ENCODE results near the gene TMEM134.
"Not testable (repeated sequence)": the region's sequence is repeated elsewhere in the genome, so short reads cannot be mapped to it uniquely, and the experiment has no call there.

The TMEM134 gene

GRCh38 chr11:67438158-67438902 lies 30.7 kb downstream of the TMEM134 start:
- DNase-seq (ENCODE audit: low spot score) = no peak

GRCh38 chr11:67437809-67438157 lies 31.3 kb downstream of the TMEM134 start:
- DNase-seq (ENCODE audit: low spot score) = no peak

GRCh38 chr11:67437082-67437808 lies 31.8 kb downstream of the TMEM134 start, which contains the start of gene PTPRCAP:
Gene PTPRCAP, minus strand, starts transcription at chr11:67437682. Its CDS starts 63 bp downstream, at chr11:67437619.
- DNase-seq (ENCODE audit: low spot score) = no peak

- no peak for DNase-seq (ENCODE audit: low spot score)
Measured at GRCh38 chr11:67436459-67437081, 32.5 kb downstream of the TMEM134 start.

GRCh38 chr11:67435727-67436458 lies 33.2 kb downstream of the TMEM134 start:
- no peak for DNase-seq (ENCODE audit: low spot score)

GRCh38 chr11:67435031-67435726 lies 33.9 kb downstream of the TMEM134 start:
- DNase-seq (ENCODE audit: low spot score) = no peak

- DNase-seq (ENCODE audit: low spot score) = no peak
Measured at GRCh38 chr11:67434395-67434881, 34.6 kb downstream of the TMEM134 start.

GRCh38 chr11:67433536-67434394 lies 35.3 kb downstream of the TMEM134 start:
- no peak for DNase-seq (ENCODE audit: low spot score)

GRCh38 chr11:67432655-67433349 lies 36.2 kb downstream of the TMEM134 start:
- no peak for DNase-seq (ENCODE audit: low spot score)

- DNase-seq (ENCODE audit: low spot score) = no peak
Measured at GRCh38 chr11:67431346-67432249, 37.5 kb downstream of the TMEM134 start.

GRCh38 chr11:67429722-67430121 lies 39.3 kb downstream of the TMEM134 start:
- no peak for DNase-seq (ENCODE audit: low spot score)

GRCh38 chr11:67429038-67429668 lies 39.9 kb downstream of the TMEM134 start:
- DNase-seq (ENCODE audit: low spot score) = no peak

GRCh38 chr11:67428052-67429001 lies 40.7 kb downstream of the TMEM134 start, which contains the start of gene RPS6KB2:
Gene RPS6KB2, plus strand, starts transcription at chr11:67428494. Its CDS starts 52 bp downstream, at chr11:67428546.
- peak; percentile 100 for DNase-seq (ENCODE audit: low spot score)

- DNase-seq (ENCODE audit: low spot score) = not testable (repeated sequence)
Measured at GRCh38 chr11:67427364-67427859, 41.6 kb downstream of the TMEM134 start.

- DNase-seq (ENCODE audit: low spot score) = no peak
Measured at GRCh38 chr11:67423891-67424613, 45.0 kb downstream of the TMEM134 start.

- no peak for DNase-seq (ENCODE audit: low spot score)
Measured at GRCh38 chr11:67423466-67423865, 45.6 kb downstream of the TMEM134 start.

Measured in ecto neural progenitor cell (in vitro differentiated cells).